HT-29 (cell line): ENCODE results near the gene LRCH1. TPM values are rescaled to one million over a fixed set of nuclear protein-coding genes. Genes with fewer than 3 reads are reported as not detected.

Experiments
- DNase-seq: peaks from one replicate; pipeline ENCODE4 v3.0.0-alpha.2; 2015; ENCODE audit warnings: low spot score
- total RNA-seq: library from RNA; depleted of rRNA; stranded (reverse); fragments of >200 nt; shearing (Covaris generic); gene quantifications from 2 replicates; pipeline ENCODE4 v1.2.3, GENCODE V29; 2014

The LRCH1 gene
- total RNA-seq, 1 experiment from 2014 or later = 13.5 TPM

- no peak for DNase-seq
Measured at GRCh38 chr13:46614582-46614981, 61.6 kb downstream of the LRCH1 start.

GRCh38 chr13:46615888-46616531 lies 63.0 kb downstream of the LRCH1 start:
- DNase-seq = no peak

- DNase-seq = no peak
Measured at GRCh38 chr13:46617229-46617721, 64.3 kb downstream of the LRCH1 start.

GRCh38 chr13:46617885-46618284 lies 64.9 kb downstream of the LRCH1 start:
- no peak for DNase-seq

GRCh38 chr13:46618694-46619254 lies 65.8 kb downstream of the LRCH1 start:
- DNase-seq = no peak

GRCh38 chr13:46620029-46620428 lies 67.1 kb downstream of the LRCH1 start:
- DNase-seq = no peak

GRCh38 chr13:46620471-46620870 lies 67.5 kb downstream of the LRCH1 start:
- no peak for DNase-seq

GRCh38 chr13:46621133-46621532 lies 68.2 kb downstream of the LRCH1 start:
- DNase-seq = no peak

- no peak for DNase-seq
Measured at GRCh38 chr13:46621792-46622629, 69.0 kb downstream of the LRCH1 start.

GRCh38 chr13:46622630-46623256 lies 69.8 kb downstream of the LRCH1 start:
- no peak for DNase-seq

- no peak for DNase-seq
Measured at GRCh38 chr13:46624353-46624752, 71.4 kb downstream of the LRCH1 start.

GRCh38 chr13:46624821-46625220 lies 71.9 kb downstream of the LRCH1 start:
- DNase-seq = no peak

- no peak for DNase-seq
Measured at GRCh38 chr13:46627462-46627861, 74.5 kb downstream of the LRCH1 start.

GRCh38 chr13:46628622-46629365 lies 75.8 kb downstream of the LRCH1 start:
- DNase-seq = no peak

- DNase-seq = no peak
Measured at GRCh38 chr13:46629811-46630413, 76.9 kb downstream of the LRCH1 start.

GRCh38 chr13:46630431-46631178 lies 77.6 kb downstream of the LRCH1 start:
- no peak for DNase-seq

- DNase-seq = no peak
Measured at GRCh38 chr13:46631179-46631542, 78.2 kb downstream of the LRCH1 start.

GRCh38 chr13:46632176-46632575 lies 79.2 kb downstream of the LRCH1 start:
- DNase-seq = no peak

GRCh38 chr13:46633416-46633815 lies 80.4 kb downstream of the LRCH1 start:
- DNase-seq = no peak

- DNase-seq = no peak
Measured at GRCh38 chr13:46636451-46636850, 83.5 kb downstream of the LRCH1 start.
